Effector CD4-positive, alpha-beta T cell (primary cell): Measurements from ENCODE around the gene TLX2.
"Not testable (repeated sequence)": the region's sequence is repeated elsewhere in the genome, so short reads cannot be mapped to it uniquely, and the experiment has no call there.

Experiments
- DNase-seq: peaks from one replicate; pipeline ENCODE4 v3.0.0-alpha.2; 2020

The TLX2 gene

GRCh38 chr2:74558284-74559230, 44.3 kb downstream of the TLX2 start:
- no peak for DNase-seq

- no peak for DNase-seq
Observed at GRCh38 chr2:74559912-74560311, 45.7 kb downstream of the TLX2 start.

GRCh38 chr2:74560591-74560990, 46.3 kb downstream of the TLX2 start:
- DNase-seq: no peak

GRCh38 chr2:74561022-74561421, 46.8 kb downstream of the TLX2 start:
- not testable (repeated sequence) for DNase-seq

GRCh38 chr2:74562126-74562775, 48.0 kb downstream of the TLX2 start:
- DNase-seq: no peak

GRCh38 chr2:74564222-74564621, 50.0 kb downstream of the TLX2 start:
- DNase-seq: no peak

GRCh38 chr2:74566076-74566753, 52.0 kb downstream of the TLX2 start:
- DNase-seq: no peak

GRCh38 chr2:74566754-74567085, 52.5 kb downstream of the TLX2 start:
- DNase-seq: no peak
